Stimulated activated CD4-positive, alpha-beta T cell treated with anti-CD3 and anti-CD28 coated beads, Interleukin-1b, Interleukin-23, amount 100 ng/mL, for 48 hours (primary cell): ENCODE data around the gene TLE3.

Experiments used
- DNase-seq: peaks from one replicate; pipeline ENCODE4 v3.0.0-alpha.2; 2020

Gene TLE3

DNA sequence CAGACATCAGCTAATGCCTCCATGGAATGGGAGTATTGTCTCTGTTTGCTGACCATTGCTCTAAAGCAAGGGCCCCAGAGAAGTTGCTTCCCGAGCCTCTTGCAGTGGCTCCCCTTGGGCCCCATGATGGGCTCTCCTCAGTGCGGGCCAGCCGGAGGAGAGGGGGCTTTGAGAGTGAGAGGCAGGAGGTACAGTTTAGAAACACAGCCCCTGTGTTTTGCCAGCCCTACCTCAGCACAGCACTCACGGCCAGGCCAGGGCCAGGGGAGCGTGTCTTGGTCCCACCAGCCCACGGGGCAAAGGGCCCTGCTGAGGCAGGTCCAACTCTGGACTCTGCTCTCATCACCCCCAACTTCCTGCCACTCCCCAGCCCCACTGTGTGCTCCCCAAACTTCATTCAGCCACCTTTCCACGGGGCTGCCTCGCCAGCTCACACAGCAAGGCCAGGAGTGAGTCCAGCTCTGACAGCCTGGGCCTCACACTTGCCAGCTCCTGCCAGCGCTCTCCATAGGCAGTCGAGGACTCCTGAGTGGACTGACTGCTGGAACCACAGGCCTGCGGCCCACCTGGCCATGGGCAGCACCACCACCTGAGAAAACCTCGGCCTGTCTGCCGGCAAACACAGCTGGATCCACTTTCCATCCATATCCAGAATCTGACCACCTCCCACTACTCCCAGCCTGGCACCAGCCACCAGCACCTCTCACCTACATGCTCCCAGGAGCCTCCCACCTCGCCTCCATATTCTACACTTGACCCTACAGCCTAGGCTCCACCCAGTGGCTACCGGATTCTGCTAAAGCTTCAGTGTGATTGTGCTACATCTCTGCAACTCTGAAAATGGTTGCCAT, 99.0 kb downstream of the TLE3 start:
- DNase-seq = no peak

DNA sequence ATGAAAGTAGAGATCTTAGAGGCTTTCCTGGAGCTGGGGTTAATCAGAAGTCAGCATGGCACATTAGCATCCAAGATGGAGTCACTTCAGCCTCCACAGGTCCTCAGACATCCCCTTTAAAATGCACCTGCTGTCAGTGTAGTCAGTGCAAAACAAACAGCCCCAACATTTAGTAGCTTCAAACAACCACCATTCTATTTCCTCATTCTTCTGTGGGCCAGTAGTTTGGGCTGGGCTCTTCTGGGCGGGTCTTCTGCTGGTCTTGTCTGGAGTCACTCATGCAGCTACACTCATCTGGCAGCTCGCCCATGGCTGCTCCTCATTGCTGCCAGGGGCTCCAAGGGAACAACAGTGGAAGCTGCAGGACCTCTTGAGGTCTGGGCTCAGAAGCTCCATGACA, 99.9 kb downstream of the TLE3 start:
- no peak for DNase-seq
